CD4-positive, alpha-beta T cell treated with Interferon alpha-2 for 1 hour (primary cell): ENCODE data around the gene IRF9.

ENCODE experiments used
- DNase-seq, 2 donors: peaks; one replicate each; pipeline ENCODE4 v3.0.0-alpha.2; 2020 to 2022

Gene IRF9, protein sequence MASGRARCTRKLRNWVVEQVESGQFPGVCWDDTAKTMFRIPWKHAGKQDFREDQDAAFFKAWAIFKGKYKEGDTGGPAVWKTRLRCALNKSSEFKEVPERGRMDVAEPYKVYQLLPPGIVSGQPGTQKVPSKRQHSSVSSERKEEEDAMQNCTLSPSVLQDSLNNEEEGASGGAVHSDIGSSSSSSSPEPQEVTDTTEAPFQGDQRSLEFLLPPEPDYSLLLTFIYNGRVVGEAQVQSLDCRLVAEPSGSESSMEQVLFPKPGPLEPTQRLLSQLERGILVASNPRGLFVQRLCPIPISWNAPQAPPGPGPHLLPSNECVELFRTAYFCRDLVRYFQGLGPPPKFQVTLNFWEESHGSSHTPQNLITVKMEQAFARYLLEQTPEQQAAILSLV

DNA sequence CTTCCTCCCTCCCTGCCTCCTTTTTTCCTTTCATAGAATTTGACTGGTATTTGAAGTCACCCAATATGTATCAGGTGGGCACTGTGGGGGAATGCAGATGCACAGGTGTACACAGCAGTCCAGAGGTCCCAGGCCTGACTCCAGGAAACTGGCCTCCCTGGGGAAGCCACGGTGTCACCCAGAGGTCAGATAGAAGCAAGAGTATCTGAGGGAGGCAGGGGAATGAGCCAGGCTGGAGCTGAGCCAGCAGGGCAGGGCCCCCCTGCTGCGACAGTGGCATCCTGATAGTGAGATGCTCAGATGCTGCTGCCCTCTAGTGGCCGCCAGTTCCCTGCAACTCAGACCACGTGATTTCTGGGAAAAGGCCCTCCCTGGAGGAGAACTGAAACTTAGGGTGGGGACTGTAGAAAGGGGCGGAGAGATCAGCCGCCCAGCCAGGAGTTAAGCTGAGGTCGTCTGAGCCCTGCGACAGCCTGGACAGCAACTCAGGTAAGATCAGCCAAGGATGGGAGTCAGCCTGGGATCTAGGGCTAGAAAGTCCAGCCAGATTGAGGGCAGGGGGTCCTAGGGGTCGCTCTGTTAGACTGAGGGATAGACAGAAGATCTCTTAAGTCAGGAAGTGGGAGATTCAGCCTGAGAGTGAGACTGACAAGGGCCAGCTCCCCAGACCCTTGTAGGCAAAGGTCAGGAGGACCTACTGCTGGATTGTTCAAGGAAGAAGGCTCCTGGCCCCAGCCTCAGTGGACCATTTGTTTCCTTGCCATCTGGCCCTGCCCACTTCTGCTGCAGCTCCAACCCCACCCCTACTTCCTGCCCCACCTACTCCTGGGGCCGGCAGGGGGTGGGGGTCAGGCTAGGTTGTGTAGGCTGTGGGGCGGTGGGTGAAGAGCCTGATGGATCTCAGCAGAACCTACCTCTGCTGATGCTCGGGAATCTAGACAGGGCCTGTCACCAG lies at the start of gene IRF9:
Gene IRF9, plus strand, starts transcription at position 416 of the 955 bp plus-strand sequence. CDS start 880 bp downstream, outside the sequence.
- peak; percentile 96 to 99 for DNase-seq

DNA sequence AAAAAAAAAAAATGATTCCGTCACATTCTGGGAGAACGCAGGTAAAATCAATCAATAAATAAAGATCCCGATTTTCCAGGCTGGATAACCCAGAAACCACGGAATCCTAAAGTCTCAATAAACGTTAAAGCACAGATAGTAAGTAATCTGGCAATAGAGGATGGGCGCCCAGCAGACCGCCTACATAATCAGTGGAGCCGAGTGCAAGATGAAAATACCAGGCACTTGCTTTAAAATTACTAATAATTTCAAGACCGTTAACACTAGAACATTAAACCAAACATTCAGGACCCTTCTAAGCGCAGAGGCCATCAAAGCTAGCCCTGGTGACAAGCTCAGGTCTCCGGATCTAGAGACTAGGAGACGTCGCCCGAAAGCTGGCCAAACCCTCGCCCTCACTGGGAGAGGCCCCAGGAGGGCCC lies 47.7 kb upstream of the IRF9 start:
- peak in 1 of 2 donors; percentile 14 for DNase-seq

DNA sequence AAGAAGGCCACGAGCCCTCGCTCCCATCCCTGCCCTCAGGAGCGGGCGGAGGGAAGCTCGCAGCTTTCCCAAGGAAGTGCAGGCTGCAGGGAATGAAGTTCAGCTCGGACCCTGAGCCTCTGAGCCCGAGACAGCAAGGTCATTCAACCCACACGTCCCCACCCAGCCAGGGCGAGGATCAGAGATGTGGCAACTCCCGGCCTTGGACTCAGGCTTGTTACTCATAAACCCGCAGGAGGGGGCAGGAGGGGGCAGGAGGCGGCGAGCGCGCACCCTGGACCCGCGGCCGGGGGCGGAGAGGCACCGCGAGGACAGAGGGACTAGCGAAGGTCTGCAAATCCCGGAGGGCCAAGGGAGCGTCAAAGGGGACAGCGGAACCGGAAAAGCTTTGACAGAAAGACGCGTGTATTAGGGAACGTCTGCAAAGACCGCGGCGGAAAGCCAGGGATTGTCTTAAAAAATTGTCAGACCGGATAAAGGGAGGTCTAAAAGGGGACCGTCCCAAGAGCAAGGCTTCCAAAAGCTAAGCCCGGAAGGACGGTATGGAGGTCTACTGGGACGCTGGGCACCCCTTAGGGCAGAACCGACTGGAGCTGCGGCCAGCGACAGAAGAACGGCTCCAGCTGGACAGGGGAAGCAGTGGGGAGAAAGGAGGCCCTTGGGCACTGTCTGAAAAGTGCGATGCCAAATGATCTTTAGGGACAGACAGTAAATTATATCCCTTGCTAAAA lies 47.1 kb upstream of the IRF9 start:
- peak; percentile 80 to 88 for DNase-seq

DNA sequence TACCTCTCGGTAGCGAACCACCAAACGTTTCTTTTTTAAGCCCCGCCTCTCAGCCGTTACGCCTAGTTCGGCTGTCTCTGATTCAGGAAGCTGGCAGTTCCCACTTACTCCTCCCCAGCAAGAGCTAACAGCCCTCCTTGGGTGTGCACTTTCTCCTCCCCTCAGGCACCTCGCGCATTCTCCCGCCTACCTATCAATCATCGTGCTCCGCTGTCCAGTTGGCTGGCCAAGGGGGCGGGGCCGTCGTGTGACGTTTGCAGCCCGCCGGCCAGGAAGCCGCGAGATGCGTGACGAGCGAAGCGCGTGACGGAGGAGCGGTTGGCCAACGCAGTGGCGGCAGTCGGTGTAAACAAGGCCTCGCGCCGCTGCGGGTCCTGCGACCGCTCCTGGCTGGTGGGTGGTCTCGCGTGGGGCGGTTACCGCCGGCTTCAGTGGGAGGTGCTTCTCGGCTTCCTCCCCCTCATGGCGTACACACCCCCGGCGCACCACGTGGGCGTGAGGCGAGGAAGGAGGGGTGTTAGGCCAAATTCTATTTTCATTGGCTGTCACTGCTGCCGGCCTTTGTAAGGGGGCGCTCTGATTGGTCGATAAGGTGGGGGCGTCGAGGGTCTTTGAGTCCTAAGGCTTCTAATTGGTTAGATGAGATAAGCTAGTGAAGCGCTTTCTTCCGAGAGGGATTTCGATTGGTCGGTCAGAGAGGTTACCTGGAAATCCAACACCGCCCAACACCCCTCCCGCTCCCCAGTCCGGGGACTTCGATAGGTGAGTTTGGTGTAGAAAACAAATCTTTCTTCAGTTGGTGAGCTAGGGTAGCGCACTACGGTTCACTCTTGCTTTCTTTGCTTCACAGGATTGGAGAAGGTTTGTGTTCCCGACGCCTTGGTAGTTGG lies 46.3 kb upstream of the IRF9 start, which contains the start of the genes DCAF11 and NRL:
Gene DCAF11, plus strand, starts transcription at position 246 of the 890 bp plus-strand sequence. CDS start 818 bp downstream, outside the sequence.
Gene NRL, minus strand, starts transcription at position 418 of the 890 bp plus-strand sequence. CDS start 32,101 bp downstream, outside the sequence.
- peak; percentile 100 for DNase-seq

DNA sequence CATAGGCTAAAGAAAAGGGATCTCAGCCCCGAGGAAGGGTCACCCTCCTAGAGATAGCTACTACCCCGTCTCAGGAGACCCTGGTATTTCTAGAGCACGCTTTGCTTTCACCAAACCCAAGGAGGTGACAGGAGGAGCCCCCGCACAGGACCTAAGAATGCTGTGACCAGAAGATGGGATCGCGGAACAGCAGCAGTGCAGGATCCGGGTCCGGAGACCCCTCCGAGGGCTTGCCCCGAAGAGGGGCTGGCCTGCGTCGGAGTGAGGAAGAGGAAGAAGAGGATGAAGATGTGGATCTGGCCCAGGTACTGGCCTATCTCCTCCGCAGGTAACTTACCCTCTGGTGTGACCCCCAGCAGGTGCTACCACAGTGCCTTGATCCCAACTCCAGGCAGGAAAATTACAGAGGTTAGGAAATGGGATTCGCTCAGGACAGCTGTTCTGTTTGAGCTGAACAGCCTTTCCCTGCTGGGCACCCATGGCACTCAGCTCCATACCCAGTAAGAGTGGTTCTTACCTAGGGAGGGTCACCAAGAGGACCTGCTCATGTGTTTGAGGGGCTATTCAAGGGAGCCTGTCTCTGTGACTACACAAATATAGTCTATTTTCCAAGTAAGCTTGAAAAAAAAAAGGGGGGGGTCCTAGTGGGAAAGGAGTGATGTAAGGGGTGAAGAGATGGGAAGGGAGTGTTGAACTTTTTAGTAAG lies 45.5 kb upstream of the IRF9 start:
- no peak for DNase-seq

DNA sequence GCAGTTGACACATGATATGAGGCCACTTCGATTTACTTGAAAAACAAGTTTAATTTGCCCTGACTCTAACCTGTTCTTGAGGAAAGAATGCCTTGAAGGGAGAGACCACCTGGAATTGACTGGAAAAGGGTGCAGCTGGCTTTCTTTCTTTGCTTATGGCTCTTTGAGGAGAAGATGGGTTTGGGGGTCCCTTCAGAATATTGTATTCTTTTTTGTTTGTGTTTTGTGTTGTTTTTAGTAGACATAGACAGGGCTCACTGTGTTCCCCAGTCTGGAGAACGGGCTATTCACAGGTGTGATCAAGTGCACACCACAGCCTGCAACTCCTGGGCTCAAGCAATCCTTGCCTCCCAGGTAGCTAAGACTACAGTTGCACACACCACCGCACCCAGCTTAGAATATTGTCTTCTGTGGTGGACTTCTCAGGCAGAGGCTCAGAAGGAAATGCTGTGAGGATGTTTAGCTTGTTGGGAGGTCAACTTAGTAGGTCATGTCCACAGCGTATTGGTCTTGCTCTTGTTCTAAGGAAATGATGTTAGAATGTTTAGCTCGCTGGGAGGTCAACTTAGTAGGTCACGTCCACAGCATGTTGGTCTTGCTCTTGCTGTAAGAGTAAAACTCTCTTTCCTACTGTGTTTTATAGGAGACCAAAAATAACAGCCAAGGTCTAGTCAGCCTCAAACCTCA lies 44.8 kb upstream of the IRF9 start:
- DNase-seq: no peak

DNA sequence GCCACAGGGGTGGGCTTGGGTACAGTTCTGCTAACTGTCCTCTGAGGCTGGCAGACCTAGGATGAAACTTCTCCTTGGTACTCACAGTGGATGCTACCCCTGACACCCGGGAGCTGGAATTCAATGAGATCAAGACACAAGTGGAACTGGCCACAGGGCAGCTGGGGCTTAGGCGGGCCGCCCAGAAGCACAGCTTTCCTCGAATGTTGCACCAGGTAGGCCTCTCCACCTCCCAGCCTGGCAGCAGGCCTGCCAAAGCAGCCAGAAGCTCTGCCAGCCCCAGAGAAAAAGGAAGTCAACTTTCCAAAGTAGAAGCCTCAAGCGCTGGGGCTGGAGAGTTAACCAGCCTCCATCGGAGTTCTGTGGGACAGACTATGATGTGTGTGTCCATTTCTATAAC lies 43.9 kb upstream of the IRF9 start:
- no peak for DNase-seq

DNA sequence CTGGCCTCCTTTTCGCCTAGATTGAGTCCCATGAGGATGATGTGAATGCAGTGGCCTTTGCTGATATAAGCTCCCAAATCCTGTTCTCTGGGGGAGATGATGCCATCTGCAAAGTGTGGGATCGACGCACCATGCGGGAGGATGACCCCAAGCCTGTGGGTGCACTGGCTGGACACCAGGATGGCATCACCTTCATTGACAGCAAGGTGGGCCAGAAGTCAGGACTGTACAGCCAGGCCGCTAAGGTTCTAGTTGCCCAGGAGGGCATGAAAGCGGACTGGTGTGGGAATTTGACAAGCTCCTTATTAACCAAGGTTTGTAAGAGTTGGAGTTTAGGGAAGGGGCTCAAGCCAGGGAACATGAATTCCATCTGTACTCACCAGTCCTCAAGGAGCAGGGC lies 41.4 kb upstream of the IRF9 start:
- DNase-seq: no peak

DNA sequence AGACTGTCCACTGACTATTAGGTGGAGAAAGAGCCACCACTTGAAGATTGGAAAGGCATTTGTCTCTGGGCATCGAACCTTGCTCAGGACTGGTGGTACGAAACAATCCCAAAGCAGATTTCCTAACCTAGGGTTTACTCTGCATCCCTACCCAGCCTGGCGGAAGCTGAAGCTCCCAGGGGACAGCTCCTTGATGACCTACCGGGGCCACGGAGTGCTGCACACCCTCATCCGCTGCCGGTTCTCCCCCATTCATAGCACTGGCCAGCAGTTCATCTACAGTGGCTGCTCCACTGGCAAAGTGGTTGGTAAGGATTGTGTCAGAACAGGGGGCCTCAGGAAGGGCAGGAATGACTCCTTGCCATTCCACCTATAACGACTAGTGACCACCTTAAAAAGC lies 39.9 kb upstream of the IRF9 start:
- no peak for DNase-seq

DNA sequence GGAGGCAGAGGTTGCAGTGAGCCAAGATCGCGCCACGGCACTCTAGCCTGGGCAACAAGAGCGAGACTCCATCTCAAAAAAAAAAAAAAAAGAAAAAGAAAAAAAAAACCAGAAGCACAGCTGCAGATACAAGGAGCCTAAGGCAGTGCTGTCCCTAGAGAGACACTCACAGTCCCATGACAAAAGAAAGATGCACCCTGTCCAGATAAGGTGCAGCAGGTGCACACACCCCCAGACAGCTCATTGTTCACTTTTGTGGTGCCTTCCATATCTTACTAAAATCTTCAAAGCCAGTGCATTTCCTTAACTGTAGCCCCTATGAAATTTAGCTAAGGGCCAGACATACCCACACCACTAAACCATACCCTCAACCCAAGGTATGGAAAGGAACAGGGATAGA lies 38.6 kb upstream of the IRF9 start:
- DNase-seq: no peak

DNA sequence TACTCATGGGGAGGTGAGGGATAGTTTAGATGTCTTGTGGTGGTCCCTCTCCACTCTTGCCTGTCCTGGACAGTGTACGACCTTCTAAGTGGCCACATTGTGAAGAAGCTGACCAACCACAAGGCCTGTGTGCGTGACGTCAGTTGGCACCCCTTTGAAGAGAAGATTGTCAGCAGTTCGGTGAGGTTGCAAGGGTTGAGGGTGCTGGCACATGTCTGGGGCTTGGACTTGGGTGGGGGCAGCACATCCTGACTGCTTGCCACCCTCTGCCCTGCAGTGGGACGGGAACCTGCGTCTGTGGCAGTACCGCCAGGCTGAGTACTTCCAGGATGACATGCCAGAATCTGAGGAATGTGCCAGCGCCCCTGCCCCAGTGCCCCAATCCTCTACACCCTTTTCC lies 38.2 kb upstream of the IRF9 start:
- no peak for DNase-seq

DNA sequence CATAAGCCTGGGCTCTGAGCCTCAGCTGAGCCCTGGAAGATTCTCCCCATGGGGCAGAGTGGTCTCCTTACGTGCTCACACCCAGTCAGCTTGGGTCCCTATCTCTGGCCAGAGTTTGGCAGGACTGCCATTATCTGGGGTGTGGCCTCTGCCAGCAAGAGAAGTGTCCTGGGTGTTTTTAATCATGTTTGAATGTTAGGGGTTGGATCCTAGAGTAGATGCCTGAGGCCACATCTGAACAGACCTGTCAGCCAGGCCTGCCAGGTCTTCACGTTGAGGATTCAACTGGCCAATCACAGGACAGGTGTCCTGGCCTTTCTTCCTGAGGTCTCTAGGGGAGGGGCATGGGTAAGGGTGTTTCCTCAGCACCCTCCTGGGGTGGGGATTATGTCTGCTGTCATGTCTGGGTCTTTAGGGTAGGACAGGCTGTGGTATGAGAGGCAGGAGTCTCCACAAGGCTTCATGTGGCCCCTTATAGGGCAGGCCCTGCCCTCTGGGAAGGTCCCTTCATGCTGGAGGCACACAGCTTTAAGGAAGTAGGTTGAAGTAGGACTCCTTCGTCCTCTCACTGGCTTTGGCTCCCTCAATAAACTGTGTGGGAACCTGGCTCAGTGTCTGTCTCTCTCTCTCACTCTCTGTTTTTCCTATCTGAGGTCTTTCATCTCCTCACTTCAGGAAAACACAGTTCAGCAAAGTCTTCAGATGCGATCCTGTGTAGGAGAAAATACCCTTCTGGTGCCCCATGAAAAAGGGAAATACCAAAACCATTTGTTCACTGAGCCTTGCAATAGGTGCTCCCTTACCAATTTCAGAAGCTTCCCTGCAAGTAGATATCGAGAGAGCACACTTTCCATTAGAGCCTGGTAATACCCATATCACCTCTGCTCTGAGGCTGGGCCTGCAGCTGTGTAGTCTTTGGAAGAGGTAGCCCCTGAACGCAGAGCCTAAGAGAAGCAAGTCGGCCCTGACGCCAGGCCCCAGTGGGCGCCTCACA lies 37.3 kb upstream of the IRF9 start:
- no peak for DNase-seq

DNA sequence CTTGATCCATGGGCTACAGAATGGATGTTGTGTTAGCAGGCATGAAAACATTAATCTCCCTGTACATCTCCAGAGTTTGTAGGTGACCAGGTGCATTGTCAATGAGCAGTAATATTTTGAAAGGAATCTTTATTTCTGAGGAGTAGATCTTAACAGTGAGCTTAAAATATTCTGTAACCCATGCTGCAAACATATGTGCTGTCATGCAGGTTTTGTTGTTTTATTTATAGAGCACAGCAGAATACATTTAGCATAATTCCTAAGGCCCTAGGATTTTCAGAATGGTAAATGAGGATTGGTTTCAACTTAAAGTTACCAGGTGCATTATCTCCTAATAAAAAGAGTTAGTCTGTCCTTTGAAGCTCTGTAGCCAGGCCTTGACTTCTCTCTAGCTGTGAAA lies 34.1 kb upstream of the IRF9 start:
- no peak for DNase-seq

DNA sequence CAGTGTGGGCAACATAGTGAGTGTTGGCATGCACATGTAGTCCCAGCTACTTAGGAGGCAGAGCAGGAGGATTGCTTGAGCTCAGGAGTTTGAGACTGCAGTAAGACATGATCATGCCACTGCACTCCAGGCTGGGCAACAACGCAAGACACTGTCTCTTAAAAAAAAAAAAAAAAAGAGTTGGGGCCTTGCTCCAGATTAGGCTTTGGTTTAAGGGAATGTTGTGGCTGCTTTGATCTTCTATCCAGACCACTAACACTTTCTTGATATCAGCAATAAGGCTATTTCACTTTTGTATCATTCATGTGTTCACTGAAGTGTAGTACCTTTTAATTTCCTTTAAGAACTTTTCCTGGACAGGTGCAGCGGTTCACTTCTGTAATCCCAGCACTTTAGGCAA lies 33.4 kb upstream of the IRF9 start:
- DNase-seq: no peak

DNA sequence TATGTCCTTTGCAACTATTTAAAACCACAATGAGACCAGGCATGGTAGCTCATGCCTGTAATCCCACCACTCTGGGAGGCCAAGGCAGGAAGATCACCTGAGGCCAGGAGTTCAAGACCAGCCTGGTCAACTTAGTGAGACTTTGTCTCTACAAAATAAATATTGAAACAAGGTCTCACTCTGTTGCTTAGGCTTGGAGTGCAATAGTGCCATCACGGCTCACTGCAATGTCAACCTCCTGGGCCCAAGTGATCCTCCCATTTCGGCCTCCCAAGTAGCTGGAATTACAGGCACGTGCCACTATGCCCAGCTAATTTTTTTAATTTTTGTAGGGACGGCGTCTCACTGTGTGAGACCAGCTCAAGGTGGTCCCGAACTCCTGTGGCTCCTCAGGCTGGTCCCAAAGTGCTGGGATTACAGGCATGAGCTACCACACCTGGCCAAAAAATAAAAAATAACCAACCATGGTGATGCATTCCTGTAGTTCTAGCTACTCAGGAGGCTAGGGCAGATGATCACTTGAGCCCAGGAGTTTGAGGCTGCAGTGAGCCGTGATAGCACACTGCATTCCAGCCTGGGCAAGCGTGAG lies 31.6 kb upstream of the IRF9 start:
- DNase-seq: no peak

DNA sequence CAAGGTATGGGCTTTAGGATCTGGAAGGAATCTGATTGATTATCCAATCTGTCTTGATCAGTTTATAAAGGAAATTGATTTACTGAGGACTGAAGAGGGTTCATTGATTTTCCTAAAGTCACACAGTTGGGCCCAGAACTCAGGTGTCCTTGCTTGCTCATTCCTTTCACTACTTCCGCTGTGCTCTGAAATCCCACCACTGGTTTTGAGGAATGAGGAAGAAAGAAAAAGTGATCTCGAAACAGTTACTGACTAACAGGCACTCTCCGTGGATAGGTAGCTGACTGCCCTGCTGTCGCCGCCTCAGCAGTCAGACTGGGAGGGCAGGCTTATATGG lies 30.7 kb upstream of the IRF9 start, which contains the start of gene FITM1:
Gene FITM1, plus strand, starts transcription at position 280 of the 337 bp plus-strand sequence. CDS start 905 bp downstream, outside the sequence.
- no peak for DNase-seq

DNA sequence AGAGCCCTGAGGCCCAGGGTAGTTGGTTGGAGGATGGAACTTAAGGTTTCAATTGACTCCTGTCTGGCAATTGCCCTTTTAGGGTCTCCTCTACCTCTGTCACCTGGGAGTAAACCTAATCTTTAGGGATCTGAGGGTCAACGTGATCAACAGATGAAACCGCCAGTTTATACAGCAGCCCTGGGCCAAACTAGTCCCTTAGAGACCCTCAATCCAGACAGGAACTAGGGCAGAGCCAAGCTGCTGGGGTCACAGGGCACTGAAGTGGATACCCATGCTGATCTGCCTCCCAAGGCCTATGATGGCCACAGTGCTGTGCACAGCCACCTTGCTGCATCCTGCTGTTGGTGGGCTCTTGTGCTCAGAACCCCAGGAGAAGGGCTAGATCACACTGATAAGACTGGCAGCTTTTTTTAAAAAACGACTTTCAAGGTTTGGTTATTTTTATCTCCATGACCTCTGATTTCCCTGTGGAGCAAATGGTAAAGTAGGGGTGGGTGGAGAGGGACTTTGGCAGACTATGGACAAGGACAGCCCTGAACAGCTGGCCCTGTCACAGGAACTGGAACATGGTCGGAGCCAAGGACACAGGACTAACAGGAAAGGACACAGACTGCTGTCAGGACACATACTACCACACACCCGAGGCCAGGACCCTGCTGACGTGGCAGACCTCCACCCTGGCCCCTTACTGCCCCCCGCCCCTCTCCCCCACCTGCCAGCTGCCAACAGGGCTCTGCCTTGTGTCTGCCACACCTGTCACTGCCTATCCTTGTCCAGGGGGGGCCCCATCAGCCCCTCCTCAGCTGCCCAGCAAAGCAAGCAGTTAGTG lies 30.1 kb upstream of the IRF9 start:
- DNase-seq: no peak

DNA sequence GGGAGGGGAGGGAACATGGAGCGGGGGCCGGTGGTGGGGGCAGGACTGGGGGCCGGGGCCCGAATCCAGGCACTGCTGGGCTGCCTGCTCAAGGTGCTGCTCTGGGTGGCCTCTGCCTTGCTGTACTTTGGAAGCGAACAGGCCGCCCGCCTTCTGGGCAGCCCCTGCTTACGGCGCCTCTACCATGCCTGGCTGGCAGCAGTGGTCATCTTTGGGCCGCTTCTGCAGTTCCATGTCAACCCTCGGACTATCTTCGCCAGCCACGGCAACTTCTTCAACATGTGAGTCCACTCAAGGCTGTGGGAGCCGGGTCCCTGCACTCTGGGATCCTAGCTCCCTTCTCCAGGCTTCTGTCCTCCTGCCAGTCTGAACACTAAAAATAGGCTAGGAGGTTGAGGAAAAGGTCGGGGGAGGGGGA lies 29.5 kb upstream of the IRF9 start:
- DNase-seq: no peak
